GM23248 (cell line): ENCODE data around the gene PRR33.
"Not testable (repeated sequence)": the region's sequence is repeated elsewhere in the genome, so short reads cannot be mapped to it uniquely, and the experiment has no call there.

Experiments
- EZH2 ChIP-seq: fragments of 200-600 bp; sonication (generic); IDR thresholded peaks from 2 replicates; pipeline ENCODE4 v1.6.1; 2018; ENCODE audit warnings: antibody characterized with exemption, mild to moderate bottlenecking; ENCODE audit not compliant: insufficient read depth, poor library complexity, severe bottlenecking
- EZH2phosphoT487 ChIP-seq: fragments of 200-600 bp; sonication (generic); IDR thresholded peaks from 2 replicates; pipeline ENCODE4 v1.6.1; 2018; ENCODE audit warnings: antibody characterized with exemption, moderate library complexity, mild to moderate bottlenecking, low read depth; ENCODE audit not compliant: insufficient read depth

GRCh38 chr11:1874441-1875092, 17.1 kb downstream of the PRR33 start:
- TF ChIP-seq EZH2phosphoT487, EZH2: not testable (repeated sequence)
